Astrocyte of the spinal cord (primary cell): ENCODE results near the gene NSUN5.
A peak's percentile ranks its signal among the peaks of the same experiment; 100 is the strongest.
"Not testable (repeated sequence)": the region's sequence is repeated elsewhere in the genome, so short reads cannot be mapped to it uniquely, and the experiment has no call there.

Experiments used
- DNase-seq: peaks from one replicate; pipeline ENCODE4 v3.0.0; 2011; ENCODE audit warnings: low read depth, low spot score
- H3K4me3 ChIP-seq: 2 replicates; pipeline ENCODE4 v1.5.1; 2011; ENCODE audit warnings: low read depth, mild to moderate bottlenecking, low read length, moderate library complexity
- in situ Hi-C: cut with HindIII; loops from 2 replicates; pipeline ENCODE4 v1.10.0; 2017; ENCODE audit warnings: low sequenced_read_pairs
- TF ChIP-seq, protein P1 (sequence below): IDR thresholded peaks from 2 replicates; pipeline ENCODE4 v1.5.1; 2012; ENCODE audit warnings: low read depth, mild to moderate bottlenecking, low read length, inconsistent platforms

Gene NSUN5

DNA sequence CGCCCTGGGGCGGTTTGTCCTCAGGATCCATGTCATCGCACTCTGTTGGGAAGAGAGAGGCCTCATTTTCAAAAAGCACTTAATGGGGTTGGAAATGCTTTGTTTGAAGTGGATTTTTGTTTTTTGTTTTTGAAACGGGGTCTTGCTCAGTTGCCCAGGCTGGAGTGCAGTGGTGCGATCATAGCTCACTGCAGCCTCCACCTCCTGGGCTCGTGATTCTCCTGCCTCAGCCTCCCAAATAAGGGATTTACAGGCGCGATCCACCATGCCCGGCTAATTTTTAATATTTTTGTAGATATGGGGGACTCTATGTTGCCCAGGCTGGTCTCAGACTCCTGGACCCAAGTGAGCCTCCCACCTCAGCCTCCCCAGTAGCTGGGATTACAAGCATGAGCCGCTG is 20.1 kb upstream of the NSUN5 start:
- no peak overlapping the region for H3K4me3 ChIP-seq
- TF ChIP-seq, protein P1, sequence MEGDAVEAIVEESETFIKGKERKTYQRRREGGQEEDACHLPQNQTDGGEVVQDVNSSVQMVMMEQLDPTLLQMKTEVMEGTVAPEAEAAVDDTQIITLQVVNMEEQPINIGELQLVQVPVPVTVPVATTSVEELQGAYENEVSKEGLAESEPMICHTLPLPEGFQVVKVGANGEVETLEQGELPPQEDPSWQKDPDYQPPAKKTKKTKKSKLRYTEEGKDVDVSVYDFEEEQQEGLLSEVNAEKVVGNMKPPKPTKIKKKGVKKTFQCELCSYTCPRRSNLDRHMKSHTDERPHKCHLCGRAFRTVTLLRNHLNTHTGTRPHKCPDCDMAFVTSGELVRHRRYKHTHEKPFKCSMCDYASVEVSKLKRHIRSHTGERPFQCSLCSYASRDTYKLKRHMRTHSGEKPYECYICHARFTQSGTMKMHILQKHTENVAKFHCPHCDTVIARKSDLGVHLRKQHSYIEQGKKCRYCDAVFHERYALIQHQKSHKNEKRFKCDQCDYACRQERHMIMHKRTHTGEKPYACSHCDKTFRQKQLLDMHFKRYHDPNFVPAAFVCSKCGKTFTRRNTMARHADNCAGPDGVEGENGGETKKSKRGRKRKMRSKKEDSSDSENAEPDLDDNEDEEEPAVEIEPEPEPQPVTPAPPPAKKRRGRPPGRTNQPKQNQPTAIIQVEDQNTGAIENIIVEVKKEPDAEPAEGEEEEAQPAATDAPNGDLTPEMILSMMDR: no peak
- in situ Hi-C loops: no loop called here
- no peak for DNase-seq

DNA sequence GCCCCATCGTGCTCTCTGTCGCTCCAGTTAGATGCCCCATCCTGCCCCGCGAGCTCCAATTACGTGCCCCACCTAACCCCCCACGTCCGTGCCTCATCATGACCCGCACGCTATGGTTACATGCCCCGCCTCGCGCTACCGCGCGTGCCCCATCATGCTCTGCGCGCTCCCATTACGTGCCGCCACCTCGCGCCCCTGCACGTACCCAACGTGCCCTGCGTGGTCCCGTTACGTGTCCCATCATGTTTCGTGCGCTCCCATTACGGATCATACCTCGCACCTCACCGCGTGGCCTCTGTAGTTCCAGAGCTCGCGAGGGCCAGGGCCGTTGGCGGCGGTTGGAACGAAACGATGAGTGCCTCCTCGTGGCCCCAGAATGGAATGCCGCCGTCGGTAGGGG is 19.3 kb upstream of the NSUN5 start, which contains the start of the genes FKBP6 and TRIM50:
Gene FKBP6 (plus strand): TSS at position 240 of the 400 bp plus-strand sequence. CDS start 268 bp downstream, outside the sequence.
Gene TRIM50 (minus strand): TSS at position 161 of the 400 bp plus-strand sequence. CDS start 3,295 bp downstream, outside the sequence.
- DNase-seq, H3K4me3 ChIP-seq, in situ Hi-C loops: not testable (repeated sequence)

DNA sequence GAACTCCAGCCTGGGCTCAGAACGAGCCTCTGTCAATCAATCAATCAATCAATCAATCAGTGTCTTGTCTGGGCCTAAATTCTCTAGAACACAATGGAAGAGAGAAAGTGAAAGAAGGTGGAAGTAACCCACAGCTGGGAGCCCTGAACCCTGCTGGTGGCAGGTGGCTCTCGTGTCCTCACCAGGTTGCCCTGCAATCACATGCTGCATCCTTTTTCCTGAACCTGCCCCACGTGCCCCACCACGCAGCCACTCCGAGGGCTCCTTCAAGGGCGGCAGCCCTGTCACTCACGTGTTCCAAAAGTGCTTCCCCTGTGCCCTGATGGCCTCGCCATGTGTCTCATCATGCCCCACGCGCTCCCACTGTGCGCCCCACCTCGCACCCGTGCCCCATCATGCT is 18.8 kb upstream of the NSUN5 start:
- in situ Hi-C loops, H3K4me3 ChIP-seq, DNase-seq: not testable (repeated sequence)

DNA sequence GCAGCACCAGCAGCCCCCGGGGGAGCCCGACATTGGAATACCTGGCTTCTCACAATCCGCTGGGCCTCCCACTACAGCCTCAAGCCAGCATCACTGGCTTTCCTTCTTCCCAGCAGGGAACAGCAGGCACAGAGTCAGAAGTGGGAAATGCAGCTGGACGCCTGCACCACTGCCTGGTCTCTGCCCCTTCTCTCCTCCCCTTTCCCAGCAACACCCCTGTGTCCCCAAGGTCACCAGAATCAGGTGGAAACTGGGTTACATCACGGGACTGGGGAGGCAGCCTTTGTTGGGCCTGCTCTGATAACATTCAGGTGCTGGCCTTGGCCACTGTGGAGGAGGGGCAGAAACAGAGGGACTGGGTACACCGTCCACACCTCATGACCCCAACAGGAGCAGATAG is 16.8 kb upstream of the NSUN5 start:
- H3K4me3 ChIP-seq, in situ Hi-C loops: not testable (repeated sequence)

DNA sequence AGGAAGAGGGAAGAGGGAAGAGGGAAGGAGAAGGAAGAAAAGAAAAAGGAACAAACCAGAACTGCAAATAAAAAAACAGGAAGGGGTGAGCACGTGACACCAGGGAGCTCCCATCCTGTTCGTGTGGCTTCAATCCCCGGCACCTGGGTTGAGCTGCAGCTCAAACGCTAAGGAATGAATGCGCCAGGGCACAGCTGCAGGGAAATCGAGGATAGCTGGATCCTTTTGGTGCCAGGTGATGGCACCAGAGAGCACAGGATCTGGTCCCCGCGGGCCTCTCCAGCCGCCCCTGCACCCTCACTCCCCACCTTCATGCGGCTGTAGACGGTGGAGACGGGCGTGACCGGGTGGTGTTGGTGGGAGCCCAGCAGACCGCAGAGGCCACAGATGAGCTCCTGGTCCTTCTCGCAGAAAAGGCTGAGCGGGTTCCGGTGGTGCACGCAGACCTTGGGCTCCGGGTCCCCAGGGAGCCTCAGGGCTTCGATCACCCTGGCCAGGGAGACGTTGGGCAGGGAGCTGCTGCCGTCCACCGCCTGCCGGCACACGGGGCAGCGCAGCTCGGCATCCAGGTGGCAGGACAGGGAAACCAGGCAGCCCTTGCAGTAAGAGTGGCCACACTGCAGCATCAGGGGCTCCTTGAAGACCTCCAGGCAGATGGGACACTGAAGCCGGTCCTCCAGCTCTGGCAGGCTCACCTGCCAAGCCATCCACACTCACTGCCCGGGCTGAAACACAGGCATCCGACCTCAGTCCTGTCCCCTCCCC is 15.6 kb upstream of the NSUN5 start:
- peak; percentile 40 for DNase-seq
- in situ Hi-C loops, H3K4me3 ChIP-seq: not testable (repeated sequence)
- TF ChIP-seq, protein P1: peak; percentile 71

More for the DNA sequence above, 16.8 kb upstream of the NSUN5 start:
- not testable (repeated sequence) for DNase-seq

DNA sequence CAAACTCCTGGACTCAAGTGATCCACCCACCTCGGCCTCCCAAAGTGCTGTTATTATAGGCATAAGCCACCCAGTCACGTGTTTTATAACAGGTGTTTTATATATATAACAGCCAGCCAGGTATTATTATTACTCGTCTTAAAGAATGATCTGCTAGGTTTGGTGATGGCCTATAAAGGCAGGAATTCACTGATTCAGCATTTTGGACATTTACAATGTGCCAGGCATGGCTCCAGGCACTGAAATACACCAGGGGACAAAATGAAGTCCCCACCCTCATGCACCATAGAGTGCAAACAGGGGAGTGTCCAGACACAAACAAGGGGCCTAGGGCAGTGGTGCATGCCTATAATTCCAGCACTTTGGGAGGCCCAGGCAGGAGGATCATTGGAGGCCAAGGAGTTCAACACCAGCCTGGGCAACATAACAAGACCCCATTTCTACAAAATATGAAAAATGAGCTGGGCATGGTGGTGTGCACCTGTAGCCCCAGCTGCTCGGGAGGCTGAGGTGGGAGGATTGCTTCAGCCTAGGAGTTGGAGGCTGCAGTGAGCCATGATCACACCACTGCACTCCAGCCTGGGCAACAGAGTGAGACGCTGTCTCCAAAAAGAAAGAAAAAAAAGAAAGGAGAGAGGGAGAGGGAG is 14.9 kb upstream of the NSUN5 start:
- H3K4me3 ChIP-seq, DNase-seq, in situ Hi-C loops: not testable (repeated sequence)

DNA sequence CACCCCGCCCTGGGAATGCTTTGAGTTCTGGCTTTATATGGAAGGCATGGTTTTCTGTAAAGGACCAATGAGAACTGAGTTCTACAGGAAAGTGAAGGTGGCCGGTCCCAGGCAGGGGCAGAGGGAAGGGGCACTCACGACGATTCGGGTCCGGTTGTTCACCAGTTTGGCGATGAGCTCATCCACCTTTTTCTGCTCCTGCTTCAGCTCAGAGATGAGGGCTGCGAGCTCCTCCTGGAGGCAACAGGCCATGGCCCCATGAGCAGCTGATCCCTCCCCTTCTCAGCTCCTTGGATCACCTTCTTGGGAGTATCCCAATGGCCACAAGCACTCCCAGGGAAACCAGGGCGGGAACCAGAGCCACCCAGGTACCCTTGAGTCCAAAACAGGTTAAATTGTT is 11.4 kb upstream of the NSUN5 start:
- H3K4me3 ChIP-seq, in situ Hi-C loops, DNase-seq: not testable (repeated sequence)

DNA sequence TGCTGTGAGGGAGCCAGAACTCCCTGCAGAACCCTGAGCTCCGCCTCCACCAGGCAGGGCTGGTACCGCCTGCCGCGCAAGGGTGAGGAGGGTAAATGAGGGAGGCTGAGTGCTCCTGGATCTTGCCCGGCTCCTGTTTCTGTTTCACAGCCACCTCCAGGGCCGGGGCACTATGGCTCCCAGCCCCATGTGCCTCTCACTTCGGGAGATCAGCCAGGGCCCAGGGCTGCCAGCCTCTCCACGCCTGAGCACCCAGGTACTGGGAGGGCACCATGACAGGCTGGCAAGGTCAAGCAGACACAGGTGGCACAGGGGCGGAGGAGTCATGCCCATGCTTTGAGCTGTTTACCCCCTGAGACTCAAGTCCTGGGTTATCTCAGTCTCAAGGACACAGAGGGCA is 10.9 kb upstream of the NSUN5 start:
- in situ Hi-C loops, DNase-seq, H3K4me3 ChIP-seq: not testable (repeated sequence)

DNA sequence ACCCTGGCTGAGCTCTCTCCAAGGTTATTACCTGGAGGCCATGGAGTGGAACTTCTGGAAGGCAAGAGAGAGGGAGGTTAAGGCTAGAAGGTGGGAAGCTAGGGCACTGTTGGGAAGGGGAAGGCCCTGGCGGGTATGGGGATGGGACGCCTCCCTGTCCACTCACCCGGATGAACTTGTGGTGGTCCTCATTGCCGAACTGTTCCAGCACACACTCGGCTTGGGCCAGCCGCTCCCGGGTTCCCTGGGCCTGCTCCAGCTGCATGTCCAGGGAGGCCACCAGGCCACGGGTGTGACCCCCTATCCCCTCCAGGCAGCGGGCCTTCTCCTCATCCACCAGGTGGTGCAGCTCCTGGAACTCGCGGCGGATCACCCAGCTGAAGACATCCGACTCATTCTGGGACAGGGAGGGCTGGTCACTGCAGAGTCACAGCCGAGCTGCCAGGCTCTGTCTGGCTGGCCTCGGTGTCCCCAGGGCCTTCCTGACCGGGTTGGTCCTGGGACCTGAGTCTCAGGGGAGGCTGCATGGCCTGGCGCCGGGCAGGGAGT is 10.1 kb upstream of the NSUN5 start:
- H3K4me3 ChIP-seq, in situ Hi-C loops, DNase-seq: not testable (repeated sequence)

DNA sequence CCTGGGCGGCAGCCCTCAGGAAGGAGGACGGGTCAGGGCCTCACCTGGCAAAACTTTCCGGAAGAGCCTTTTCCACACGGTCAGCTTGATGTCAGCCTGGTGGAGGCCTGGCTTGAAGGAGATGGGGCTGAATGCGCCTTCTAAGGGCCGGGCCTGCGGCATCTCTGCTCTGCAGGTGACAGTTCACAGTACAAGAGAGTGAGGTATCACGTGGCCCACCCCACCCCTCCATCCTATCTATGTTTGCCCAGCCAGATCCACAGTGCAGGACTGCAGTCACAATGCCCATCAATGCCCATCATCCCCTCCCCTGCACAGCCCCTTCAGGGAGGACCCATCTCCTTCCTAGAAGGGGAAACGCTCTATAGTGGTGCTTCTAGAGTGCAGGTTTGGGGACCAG is 7.9 kb upstream of the NSUN5 start:
- no peak overlapping the region for H3K4me3 ChIP-seq
- in situ Hi-C loops: no loop called here
- no peak for DNase-seq
- TF ChIP-seq, protein P1: no peak
